ENCODE data around the gene CTSH.

GRCh38 chr15:78913012-78913411 lies 31.8 kb downstream of the CTSH start:
- TF ChIP-seq CTCF (IDR thresholded peaks at IDR 0.05), result no peak
- TF ChIP-seq POLR2A (IDR thresholded peaks at IDR 0.05), result no peak
- no peak for TF ChIP-seq EP300 (IDR thresholded peaks at IDR 0.05)
- TF ChIP-seq POLR2AphosphoS5 (IDR thresholded peaks at IDR 0.05), result no peak

Data from sigmoid colon (tissue), 4 donors.